Gastroesophageal sphincter (tissue), 3 donors: Measurements from ENCODE around the gene KAT7.

Experiments
- EP300 ChIP-seq: sonication (generic); formaldehyde crosslinking; IDR thresholded peaks from one replicate; pipeline ENCODE4 v1.6.1; 2017; ENCODE audit warnings: antibody characterized with exemption, mild to moderate bottlenecking
- POLR2A ChIP-seq, 2 donors: fragments of 450-650 bp; IDR thresholded peaks; one replicate each; pipeline ENCODE4 v1.6.1; 2017; ENCODE audit warnings: antibody characterized with exemption in 2 of 2, mild to moderate bottlenecking in 2 of 2, moderate library complexity in 1 of 2
- POLR2AphosphoS5 ChIP-seq: sonication (generic); formaldehyde crosslinking; IDR thresholded peaks from one replicate; pipeline ENCODE4 v1.6.1; 2017; ENCODE audit warnings: antibody characterized with exemption
- TF ChIP-seq, protein P1 (sequence below), 4 experiments: fragments of 200-600 bp in 2 of 4; fragments of 450-650 bp in 2 of 4; sonication (generic) in 1 of 4; IDR thresholded peaks; one replicate each; pipeline ENCODE4 v1.5.1; 2017 to 2019; ENCODE audit warnings: antibody characterized with exemption in 4 of 4, mild to moderate bottlenecking in 2 of 4, moderate library complexity in 2 of 4

DNA sequence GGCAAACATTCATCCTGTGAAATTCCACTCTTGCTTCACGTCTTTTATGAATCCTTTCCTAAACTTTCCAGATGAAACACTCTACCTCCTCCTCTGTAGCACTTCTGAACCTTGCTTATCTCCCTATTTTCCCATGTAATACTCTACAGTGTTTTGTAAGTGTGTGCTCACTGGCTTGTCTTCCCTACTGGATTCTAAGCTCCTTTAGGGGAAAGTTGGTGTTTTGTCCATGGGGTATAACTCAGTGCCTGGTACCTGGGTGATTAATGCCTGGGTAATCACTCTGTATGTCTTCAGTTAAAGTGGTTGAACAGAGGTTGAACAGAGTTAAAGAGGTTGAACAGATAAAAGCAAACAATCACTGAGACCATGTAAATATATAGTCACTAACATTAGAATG is 3.8 kb upstream of the KAT7 start:
- TF ChIP-seq, protein P1, sequence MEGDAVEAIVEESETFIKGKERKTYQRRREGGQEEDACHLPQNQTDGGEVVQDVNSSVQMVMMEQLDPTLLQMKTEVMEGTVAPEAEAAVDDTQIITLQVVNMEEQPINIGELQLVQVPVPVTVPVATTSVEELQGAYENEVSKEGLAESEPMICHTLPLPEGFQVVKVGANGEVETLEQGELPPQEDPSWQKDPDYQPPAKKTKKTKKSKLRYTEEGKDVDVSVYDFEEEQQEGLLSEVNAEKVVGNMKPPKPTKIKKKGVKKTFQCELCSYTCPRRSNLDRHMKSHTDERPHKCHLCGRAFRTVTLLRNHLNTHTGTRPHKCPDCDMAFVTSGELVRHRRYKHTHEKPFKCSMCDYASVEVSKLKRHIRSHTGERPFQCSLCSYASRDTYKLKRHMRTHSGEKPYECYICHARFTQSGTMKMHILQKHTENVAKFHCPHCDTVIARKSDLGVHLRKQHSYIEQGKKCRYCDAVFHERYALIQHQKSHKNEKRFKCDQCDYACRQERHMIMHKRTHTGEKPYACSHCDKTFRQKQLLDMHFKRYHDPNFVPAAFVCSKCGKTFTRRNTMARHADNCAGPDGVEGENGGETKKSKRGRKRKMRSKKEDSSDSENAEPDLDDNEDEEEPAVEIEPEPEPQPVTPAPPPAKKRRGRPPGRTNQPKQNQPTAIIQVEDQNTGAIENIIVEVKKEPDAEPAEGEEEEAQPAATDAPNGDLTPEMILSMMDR (IDR thresholded peaks at IDR 0.05), result no peak
- TF ChIP-seq POLR2A (IDR thresholded peaks at IDR 0.05), result no peak
- no peak for TF ChIP-seq POLR2AphosphoS5
- no peak for TF ChIP-seq EP300
